PC-9 (cell line): ENCODE measurements around the gene UBXN11. TPM values are rescaled to one million over a fixed set of nuclear protein-coding genes. Genes with fewer than 3 reads are reported as not detected.

Experiments
- BruUV-seq: library from RNA; stranded (reverse); fragments of 400-500 nt; replicated peaks from 2 replicates; lab custom pipeline; 2021; lab: Mats Ljungman, UMichigan
- CTCF ChIA-PET: fragments of 300-600 bp; sonication (Branson Sonifier 250); formaldehyde crosslinking; loops from one replicate; lab custom pipeline; 2022; ENCODE audit warnings: antibody characterized with exemption; lab: Charles Lee
- POLR2A ChIA-PET: fragments of 300-600 bp; sonication (Branson Sonifier 250); formaldehyde crosslinking; loops from one replicate; lab custom pipeline; 2022; ENCODE audit warnings: antibody characterized with exemption; ENCODE audit not compliant: unreplicated experiment; lab: Charles Lee
- DNase-seq, 2 experiments: peaks; one replicate each; pipeline versions ENCODE4 v3.0.0 to v3.0.0-alpha.2; 2015 to 2022; ENCODE audit warnings: mixed read lengths in 1 of 2
- H2AFZ ChIP-seq: fragments of 200-600 bp; sonication (generic); 2 replicates; pipeline ENCODE4 v1.8.1; 2017; ENCODE audit warnings: antibody characterized with exemption
- H3F3A ChIP-seq: fragments of 200-600 bp; sonication (generic); 2 replicates; pipeline ENCODE4 v1.8.1; 2017; ENCODE audit warnings: antibody characterized with exemption, mild to moderate bottlenecking, low read depth; ENCODE audit not compliant: insufficient read depth
- H3K27ac ChIP-seq: fragments of 200-600 bp; sonication (generic); 2 replicates; pipeline ENCODE4 v1.6.1; 2016; ENCODE audit warnings: mixed run types
- H3K27me3 ChIP-seq: fragments of 200-600 bp; sonication (generic); 2 replicates; pipeline ENCODE4 v1.6.1; 2016; ENCODE audit warnings: low read depth, mixed run types; ENCODE audit not compliant: insufficient read depth
- H3K36me3 ChIP-seq: fragments of 200-600 bp; sonication (generic); 2 replicates; pipeline ENCODE4 v1.6.1; 2016; ENCODE audit warnings: low read depth, mixed run types
- H3K4me1 ChIP-seq: fragments of 200-600 bp; sonication (generic); replicated peaks from 2 replicates; pipeline ENCODE4 v1.6.1; 2016; ENCODE audit warnings: mixed run types; ENCODE audit not compliant: insufficient read depth
- H3K4me2 ChIP-seq: fragments of 200-600 bp; sonication (generic); 2 replicates; pipeline ENCODE4 v1.6.1; 2017; ENCODE audit warnings: mixed run types
- H3K4me3 ChIP-seq: fragments of 200-600 bp; sonication (generic); 2 replicates; pipeline ENCODE4 v1.6.1; 2016; ENCODE audit warnings: mixed run types
- H3K79me2 ChIP-seq: fragments of 200-600 bp; sonication (generic); 2 replicates; pipeline ENCODE4 v1.6.1; 2017; ENCODE audit warnings: low read depth, mixed run types
- H3K9me2 ChIP-seq: fragments of 200-600 bp; sonication (generic); 2 replicates; pipeline ENCODE4 v1.8.1; 2017; ENCODE audit warnings: mild to moderate bottlenecking; ENCODE audit not compliant: insufficient read depth
- H3K9me3 ChIP-seq: fragments of 200-600 bp; sonication (generic); 2 replicates; pipeline ENCODE4 v1.8.1; 2016; ENCODE audit warnings: low read depth; ENCODE audit not compliant: insufficient read depth
- H4K20me1 ChIP-seq: fragments of 200-600 bp; sonication (generic); 2 replicates; pipeline ENCODE4 v1.8.1; 2017; ENCODE audit not compliant: insufficient read depth
- EZH2 ChIP-seq: fragments of 200-600 bp; sonication (generic); IDR thresholded peaks from 2 replicates; pipeline ENCODE4 v1.8.0; 2017; ENCODE audit warnings: antibody characterized with exemption, low read depth
- intact Hi-C: fragments of 100-400 bp; cut with micrococcal nuclease; formaldehyde crosslinking; loops from one replicate; pipeline ENCODE4 v1.10.0; 2022; ENCODE audit not compliant: unreplicated experiment
- total RNA-seq: library from RNA; stranded (reverse); gene quantifications from 2 replicates; pipeline ENCODE4 v1.2.3, GENCODE V29; 2021
- TF ChIP-seq, protein P1 (sequence below): fragments of 200-600 bp; sonication (generic); conservative IDR thresholded peaks from 2 replicates; pipeline ENCODE4 v1.6.1; 2017; ENCODE audit warnings: mixed run types, antibody characterized with exemption, mild to moderate bottlenecking, moderate library complexity

Gene UBXN11
- total RNA-seq, 1 experiment from 2014 or later = 57.2 TPM

DNA sequence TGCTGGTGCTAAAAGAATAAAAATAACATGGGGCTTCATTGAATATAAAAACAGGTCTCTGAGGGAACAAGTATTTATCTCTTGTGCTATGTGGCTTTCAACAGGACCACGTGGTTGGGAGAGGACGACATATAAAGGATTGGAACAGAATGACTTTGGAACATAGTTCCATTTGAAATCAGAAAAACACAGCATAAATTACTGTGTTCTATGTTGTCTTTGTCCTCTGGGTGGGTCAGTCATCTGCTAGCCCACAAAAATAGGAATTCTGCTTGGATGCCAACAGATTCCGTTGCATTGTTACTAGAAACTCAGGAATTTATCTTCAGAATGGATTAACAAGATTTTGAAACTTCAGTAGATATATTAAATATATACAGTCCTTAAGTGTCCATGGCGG, 66.5 kb downstream of the UBXN11 start:
- Histone ChIP-seq H3K4me2 (no peak overlapping the region), H4K20me1 (peaks cover 3% of the 10 kb centered on the region; the same call in 1 of the 2 replicates), H3K4me3 (no peak overlapping the region), H3K27me3 (no peaks in the 10 kb centered on the region), H3K4me1 (peaks cover 26% of the 10 kb centered on the region), H3K9me2 (no peaks in the 10 kb centered on the region), H2AFZ (no peak overlapping the region), H3F3A (no peaks in the 10 kb centered on the region), H3K36me3 (peaks cover 20% of the 10 kb centered on the region), H3K27ac (no peak overlapping the region), H3K79me2 (peaks cover 62% of the 10 kb centered on the region), H3K9me3 (no peaks in the 10 kb centered on the region)
- intact Hi-C loops = loop anchor here (5.0 kb wide), 2 partner anchors 37 to 122 kb away; no protein-coding TSS in a partner anchor
- DNase-seq = no peak
- ChIA-PET POLR2A (no interaction called here), CTCF (no interaction called here)
- no TSS peak for BruUV-seq
- TF ChIP-seq, protein P1, sequence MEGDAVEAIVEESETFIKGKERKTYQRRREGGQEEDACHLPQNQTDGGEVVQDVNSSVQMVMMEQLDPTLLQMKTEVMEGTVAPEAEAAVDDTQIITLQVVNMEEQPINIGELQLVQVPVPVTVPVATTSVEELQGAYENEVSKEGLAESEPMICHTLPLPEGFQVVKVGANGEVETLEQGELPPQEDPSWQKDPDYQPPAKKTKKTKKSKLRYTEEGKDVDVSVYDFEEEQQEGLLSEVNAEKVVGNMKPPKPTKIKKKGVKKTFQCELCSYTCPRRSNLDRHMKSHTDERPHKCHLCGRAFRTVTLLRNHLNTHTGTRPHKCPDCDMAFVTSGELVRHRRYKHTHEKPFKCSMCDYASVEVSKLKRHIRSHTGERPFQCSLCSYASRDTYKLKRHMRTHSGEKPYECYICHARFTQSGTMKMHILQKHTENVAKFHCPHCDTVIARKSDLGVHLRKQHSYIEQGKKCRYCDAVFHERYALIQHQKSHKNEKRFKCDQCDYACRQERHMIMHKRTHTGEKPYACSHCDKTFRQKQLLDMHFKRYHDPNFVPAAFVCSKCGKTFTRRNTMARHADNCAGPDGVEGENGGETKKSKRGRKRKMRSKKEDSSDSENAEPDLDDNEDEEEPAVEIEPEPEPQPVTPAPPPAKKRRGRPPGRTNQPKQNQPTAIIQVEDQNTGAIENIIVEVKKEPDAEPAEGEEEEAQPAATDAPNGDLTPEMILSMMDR = no peak
- no peak for TF ChIP-seq EZH2

DNA sequence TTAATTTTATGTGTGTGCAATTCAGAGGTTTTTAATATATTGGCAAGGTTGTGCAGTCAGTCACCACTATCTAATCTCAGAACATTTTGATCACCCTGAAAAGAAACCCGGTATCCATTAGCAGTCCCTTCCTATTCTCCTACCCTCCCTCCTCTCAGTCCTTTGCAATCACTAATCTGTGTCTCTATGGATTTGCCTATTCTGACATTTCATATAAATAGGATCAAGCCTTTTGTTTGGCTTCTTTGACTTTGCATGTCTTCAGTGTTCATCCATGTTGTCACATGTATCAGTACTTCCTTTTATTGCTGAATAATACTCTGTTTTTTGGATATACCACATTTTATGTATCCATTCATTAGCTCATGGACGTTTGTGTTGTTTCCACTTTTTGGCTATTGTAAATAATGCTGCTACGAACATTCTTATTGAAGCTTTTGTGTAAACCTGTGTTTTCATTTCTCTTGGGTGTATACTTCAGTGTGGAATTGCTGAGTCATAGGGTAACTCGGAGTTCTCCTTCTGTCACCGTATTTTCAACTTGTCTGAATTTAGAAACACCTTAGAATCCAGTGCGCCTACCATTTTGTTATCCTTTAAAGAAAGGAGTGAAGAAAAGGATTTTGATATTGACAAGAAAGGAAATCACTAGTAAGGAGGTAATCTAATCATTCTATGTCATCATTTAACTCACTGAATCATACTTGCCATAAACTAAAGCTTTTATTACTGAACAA, 69.0 kb downstream of the UBXN11 start:
- POLR2A ChIA-PET = interaction anchor here (0.6 kb wide), 2 partner anchors 140 to 235 kb away, joined by 3 to 7 read pairs; partner anchors contain the start of gene HMGN2
- intact Hi-C loops = loop anchor here (5.0 kb wide), 2 partner anchors 40 to 125 kb away; no protein-coding TSS in a partner anchor

More for the DNA sequence above, 69.0 kb downstream of the UBXN11 start:
- CTCF ChIA-PET = interaction anchor here (0.6 to 0.9 kb wide), 3 partner anchors 84 to 484 kb away, joined by 3 read pairs; no protein-coding TSS in a partner anchor
- H4K20me1 ChIP-seq = no peaks in the 10 kb centered on the region; the same call in 1 of the 2 replicates
- H3K9me3 ChIP-seq = no peaks in the 10 kb centered on the region
- TF ChIP-seq EZH2 = no peak
- TF ChIP-seq, protein P1 = no peak
- H3K36me3 ChIP-seq = peaks cover 20% of the 10 kb centered on the region
- H3K27ac ChIP-seq = peak overlapping the region; percentile 58
- H3K4me1 ChIP-seq = peaks cover 31% of the 10 kb centered on the region
- no TSS peak for BruUV-seq
- no peak overlapping the region for H2AFZ ChIP-seq
- H3K79me2 ChIP-seq = peaks cover 69% of the 10 kb centered on the region
- peak overlapping the region; percentile 85 for H3K4me2 ChIP-seq
- H3K9me2 ChIP-seq = no peaks in the 10 kb centered on the region
- H3F3A ChIP-seq = no peaks in the 10 kb centered on the region
- DNase-seq = peak in 1 of 2 experiments; percentile 46
- H3K4me3 ChIP-seq = peak overlapping the region; percentile 10; the same call in 1 of the 2 replicates
- no peaks in the 10 kb centered on the region for H3K27me3 ChIP-seq
